Activated CD4-positive, alpha-beta T cell treated with anti-CD3 and anti-CD28 coated beads, Interleukin-2, Interleukin-6, amounts not matched to agents 100 ng/mL and 50 ng/mL, durations not matched to agents 16 hours and 8 hours (primary cell): ENCODE results near the gene CAMKV.
"Not testable (repeated sequence)": the region's sequence is repeated elsewhere in the genome, so short reads cannot be mapped to it uniquely, and the experiment has no call there.

Source experiments
- DNase-seq: peaks from one replicate; pipeline ENCODE4 v3.0.0-alpha.2; 2020

Gene CAMKV

DNA sequence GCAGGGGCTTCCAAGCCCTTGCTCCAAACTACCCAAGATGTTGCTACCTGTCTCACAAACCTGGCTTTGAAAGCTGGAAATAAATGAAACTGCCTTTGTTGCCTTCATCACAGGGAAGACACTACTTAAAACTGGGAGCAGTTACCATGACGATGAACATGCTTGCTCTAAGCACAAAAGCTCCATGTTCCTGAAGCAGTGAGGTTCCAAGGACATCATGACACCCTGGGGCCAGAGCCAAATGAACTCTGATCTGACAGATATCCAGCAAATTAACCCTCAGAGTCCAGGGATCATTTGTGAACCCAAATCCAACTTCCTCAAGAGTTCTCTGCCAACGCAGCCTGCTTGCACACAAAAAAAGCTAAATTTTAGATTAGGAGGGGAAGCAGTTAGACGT, 24.0 kb downstream of the CAMKV start:
- no peak for DNase-seq

DNA sequence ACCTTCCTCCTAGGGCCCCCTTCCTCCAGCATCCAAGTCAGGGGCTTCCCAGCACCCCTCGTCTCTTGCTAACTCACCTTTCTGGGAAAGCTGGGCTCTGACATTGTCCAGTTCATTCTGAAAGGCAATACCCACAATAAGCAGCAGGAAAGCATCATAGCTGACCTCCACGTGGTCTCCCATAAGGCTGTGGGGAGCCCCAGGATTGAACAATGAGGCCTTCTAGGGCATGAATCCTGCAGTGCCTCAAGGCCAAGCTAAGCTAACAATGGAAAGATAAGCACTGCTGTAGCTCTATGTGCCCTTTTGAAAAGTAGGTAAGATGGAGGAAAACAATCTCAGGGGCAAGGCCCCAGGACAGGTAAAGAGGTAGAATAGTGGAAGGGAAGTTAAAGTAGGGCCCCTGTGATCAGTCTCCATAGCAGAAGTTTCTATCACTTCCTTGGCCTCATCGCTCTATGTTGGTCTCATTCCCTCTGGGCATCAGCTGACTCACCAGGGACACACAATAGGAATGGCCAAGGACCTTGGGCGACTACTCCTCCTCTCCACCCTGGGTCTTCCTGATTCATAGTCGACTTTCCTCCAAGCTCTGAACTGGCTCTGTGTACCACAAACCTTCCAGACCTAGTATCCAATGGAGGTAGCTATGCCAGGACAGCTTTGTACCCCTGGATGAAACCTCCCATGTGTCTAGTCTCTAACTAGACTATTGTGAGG, 25.1 kb downstream of the CAMKV start:
- DNase-seq: no peak

GRCh38 chr3:49842843-49843517, 26.7 kb downstream of the CAMKV start:
- no peak for DNase-seq

DNA sequence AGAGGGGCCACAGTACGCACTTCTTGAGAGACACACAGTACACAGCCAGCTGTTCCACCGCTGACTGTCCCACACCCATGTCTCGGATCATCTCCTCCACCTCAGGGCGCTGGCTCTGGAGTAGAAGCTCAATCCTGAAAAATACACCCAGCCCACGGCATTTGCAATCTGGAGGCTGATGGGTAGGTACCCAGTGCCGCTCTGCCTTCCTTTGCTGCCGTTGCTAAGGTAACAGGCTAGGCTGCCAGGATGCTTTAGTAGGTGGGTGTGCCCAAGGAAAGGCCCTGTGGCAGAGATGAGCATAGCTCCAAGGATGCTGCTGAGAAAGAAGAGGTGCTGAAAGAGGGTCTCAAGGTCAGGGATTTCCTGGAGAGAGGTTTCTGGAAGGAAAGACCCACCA, 27.9 kb downstream of the CAMKV start:
- DNase-seq: no peak

DNA sequence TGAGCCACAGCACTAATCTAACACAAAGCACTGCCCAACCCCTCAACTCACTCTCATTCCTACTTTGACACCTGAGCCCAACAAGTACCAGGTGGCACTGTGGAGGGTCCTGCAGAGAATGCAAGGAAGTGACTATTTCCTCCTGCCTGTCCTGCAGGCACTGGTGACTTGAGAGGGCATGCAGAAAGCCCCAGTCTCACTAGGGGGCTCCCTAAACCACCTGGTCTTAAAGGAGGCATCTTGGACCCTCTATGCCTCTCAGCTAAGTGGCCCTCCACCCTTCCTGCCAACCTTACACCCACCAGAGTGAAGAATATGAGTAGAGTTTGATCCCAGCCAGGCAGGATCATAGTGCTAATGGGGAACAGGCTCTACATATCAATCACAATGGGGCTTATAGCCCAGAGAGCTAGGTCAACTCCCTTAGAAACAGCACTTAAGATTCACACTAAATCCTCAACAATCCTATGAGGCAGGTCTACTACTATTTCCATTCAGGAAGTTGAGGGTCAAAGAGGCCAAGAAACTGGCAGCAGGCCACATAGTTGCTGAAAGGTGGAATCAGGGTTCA, 28.5 kb downstream of the CAMKV start:
- DNase-seq: peak; percentile 28

- DNase-seq: no peak
Observed at GRCh38 chr3:49840388-49840787, 29.3 kb downstream of the CAMKV start.

DNA sequence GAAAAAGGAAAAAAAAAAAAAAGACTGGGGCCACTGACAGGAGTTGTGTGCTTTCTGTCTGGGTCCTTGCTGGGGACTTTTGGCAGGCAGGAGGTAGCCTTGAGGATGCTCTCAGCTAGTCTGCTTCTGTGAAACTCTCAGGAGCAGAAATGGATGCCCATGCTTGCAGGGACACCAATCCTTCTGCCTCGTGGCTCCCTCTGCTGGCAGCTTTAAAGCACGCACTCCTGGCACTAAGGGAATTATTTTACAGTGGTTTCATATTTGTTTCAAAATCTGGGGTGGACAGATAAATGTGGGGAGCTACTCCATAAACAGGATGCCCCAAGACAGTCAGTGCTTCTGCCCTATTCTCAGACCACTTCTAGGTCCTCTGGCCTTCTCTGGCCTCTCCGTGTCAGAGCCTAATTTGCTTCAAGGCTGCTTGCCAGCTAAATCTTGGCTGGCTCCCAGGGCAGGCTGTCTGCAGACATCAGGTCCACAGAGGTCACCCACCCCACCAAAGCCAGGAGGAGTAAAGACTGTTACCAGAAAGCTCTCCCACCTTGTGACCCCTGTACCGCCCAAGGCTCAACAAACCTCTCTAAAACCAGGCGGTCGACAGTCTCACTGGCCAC, 30.4 kb downstream of the CAMKV start:
- DNase-seq: peak; percentile 84

DNA sequence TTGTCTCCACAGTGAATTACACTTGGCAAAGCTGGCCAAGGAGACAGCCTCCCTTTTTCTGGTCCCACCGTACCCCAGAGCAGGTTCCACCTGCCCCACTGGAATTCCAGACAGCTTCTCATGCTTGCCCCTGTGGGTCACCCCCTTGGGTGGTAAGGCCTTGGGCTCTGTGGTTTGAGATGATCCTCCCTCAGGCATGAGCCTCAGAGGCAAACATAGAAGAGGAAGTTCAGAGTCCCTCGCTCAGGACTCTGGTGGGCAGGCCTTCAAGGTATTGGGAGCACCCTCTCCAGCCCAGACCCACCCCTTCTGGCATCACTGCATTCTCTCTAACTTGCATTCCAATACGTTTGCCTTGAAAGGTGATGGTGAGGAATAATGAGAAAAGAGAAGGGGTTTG, 38.4 kb downstream of the CAMKV start:
- no peak for DNase-seq

DNA sequence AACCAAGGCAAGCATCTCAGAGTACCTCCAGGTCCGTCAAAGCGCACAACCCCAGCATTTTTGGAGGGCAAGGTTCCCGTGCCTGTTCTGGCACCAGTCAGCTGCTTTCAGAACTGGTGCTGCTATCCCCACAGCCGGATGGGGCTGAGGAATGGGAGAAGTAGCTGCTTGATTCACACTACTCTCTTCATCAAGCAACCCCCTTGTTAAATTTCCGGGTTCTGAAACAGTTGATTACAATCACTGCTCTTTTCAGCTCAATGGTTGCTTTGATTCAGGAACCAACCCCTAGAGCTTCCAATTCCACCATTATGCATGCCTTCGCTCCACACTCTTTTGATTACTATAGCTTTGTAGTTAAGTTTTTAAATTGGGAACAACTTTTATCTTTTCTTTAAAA, 43.7 kb downstream of the CAMKV start:
- DNase-seq: no peak

GRCh38 chr3:49823131-49823530, 46.6 kb downstream of the CAMKV start:
- not testable (repeated sequence) for DNase-seq

- DNase-seq: peak; percentile 42
Observed at GRCh38 chr3:49813497-49814174, 56.1 kb downstream of the CAMKV start, which contains the start of gene UBA7. Gene UBA7, minus strand, starts transcription at chr3:49813953. Its CDS starts 166 bp downstream, at chr3:49813787.

GRCh38 chr3:49812916-49813496, 56.7 kb downstream of the CAMKV start:
- DNase-seq: no peak
